K562 (cell line): ENCODE results near the gene IGF2BP3. TPM values are rescaled to one million over a fixed set of nuclear protein-coding genes. Genes with fewer than 3 reads are reported as not detected.

Experiments used
- CBFB ChIP-seq: sonication (generic); formaldehyde crosslinking; IDR thresholded peaks from 2 replicates; pipeline ENCODE4 v1.4.0; 2020; ENCODE audit warnings: mild to moderate bottlenecking, missing genetic modification reagents
- HDAC1 ChIP-seq, 2 experiments: fragments of 450-650 bp; IDR thresholded peaks; 2 replicates each; pipeline ENCODE4 v1.6.1; 2016 to 2017; ENCODE audit warnings: inconsistent platforms in 1 of 2, mild to moderate bottlenecking in 1 of 2, moderate library complexity in 1 of 2
- HDGF ChIP-seq: fragments of 450-650 bp; IDR thresholded peaks from 2 replicates; pipeline ENCODE4 v1.6.1; 2016
- HMGN3 ChIP-seq: IDR thresholded peaks from 2 replicates; pipeline ENCODE4 v1.6.1; 2011; ENCODE audit warnings: borderline replicate concordance, low read depth, mild to moderate bottlenecking, mixed read lengths, low read length; ENCODE audit not compliant: insufficient read length; ENCODE audit errors: extremely low read depth
- JUND ChIP-seq, 2 experiments: IDR thresholded peaks; 2 replicates in 1 of 2; 3 replicates in 1 of 2; pipeline ENCODE4 v1.6.1; 2011; ENCODE audit warnings: borderline replicate concordance in 2 of 2, low read depth in 2 of 2, low read length in 2 of 2, improper control_type of control experiment in 1 of 2, missing biosample characterization in 1 of 2, missing genetic modification characterization in 1 of 2, missing genetic modification reagents in 1 of 2
- KLF16 ChIP-seq: IDR thresholded peaks from 2 replicates; pipeline ENCODE4 v1.6.1; 2016; ENCODE audit warnings: antibody characterized with exemption
- MEF2A ChIP-seq: IDR thresholded peaks from 2 replicates; pipeline ENCODE4 v1.6.1; 2011; ENCODE audit warnings: low read depth, mild to moderate bottlenecking, low read length, moderate library complexity; ENCODE audit not compliant: control insufficient read depth
- MTA3 ChIP-seq: fragments of 450-650 bp; formaldehyde crosslinking; IDR thresholded peaks from 2 replicates; pipeline ENCODE4 v1.6.1; 2017; ENCODE audit warnings: mild to moderate bottlenecking, borderline replicate concordance
- NRF1 ChIP-seq, 2 experiments: fragments of 450-650 bp; IDR thresholded peaks in 1 of 2; conservative IDR thresholded peaks in 1 of 2; 2 replicates each; pipeline ENCODE4 v1.6.1; 2014; ENCODE audit warnings: mild to moderate bottlenecking in 2 of 2
- RAD51 ChIP-seq: fragments of 450-650 bp; IDR thresholded peaks from 2 replicates; pipeline ENCODE4 v1.7.1; 2016; ENCODE audit warnings: low read depth, mild to moderate bottlenecking, borderline replicate concordance
- RFX5 ChIP-seq: IDR thresholded peaks from 2 replicates; pipeline ENCODE4 v1.6.1; 2011; ENCODE audit warnings: low read depth, mild to moderate bottlenecking, improper control_type of control experiment, low read length
- SMARCA4 ChIP-seq: fragments of 450-650 bp; IDR thresholded peaks from 2 replicates; pipeline ENCODE4 v1.6.1; 2016
- SMARCA5 ChIP-seq: fragments of 450-650 bp; IDR thresholded peaks from 2 replicates; pipeline ENCODE4 v1.6.1; 2016
- SMC3 ChIP-seq: conservative IDR thresholded peaks from 2 replicates; pipeline ENCODE4 v1.6.1; 2011; ENCODE audit warnings: low read depth, low read length, improper control_type of control experiment; ENCODE audit not compliant: insufficient read depth
- SNIP1 ChIP-seq: fragments of 450-650 bp; IDR thresholded peaks from 2 replicates; pipeline ENCODE4 v1.7.1; 2017; ENCODE audit warnings: low read depth, mild to moderate bottlenecking
- TRIM24 ChIP-seq, 2 experiments: fragments of 450-650 bp; IDR thresholded peaks; 2 replicates each; pipeline ENCODE4 v1.6.1; 2016
- TRIM28 ChIP-seq: fragments of 450-650 bp; IDR thresholded peaks from 2 replicates; pipeline ENCODE4 v1.6.1; 2017
- ZBTB17 ChIP-seq: fragments of 450-650 bp; formaldehyde crosslinking; IDR thresholded peaks from 2 replicates; pipeline ENCODE4 v1.4.0; 2020; ENCODE audit warnings: mild to moderate bottlenecking
- ZKSCAN3 ChIP-seq: fragments of 250-450 bp; sonication (Bioruptor Pico); IDR thresholded peaks from 2 replicates; pipeline ENCODE4 v1.4.0; 2020
- ZNF197 ChIP-seq: fragments of 200-800 bp; sonication (Bioruptor generic); IDR thresholded peaks from 2 replicates; pipeline ENCODE4 v1.6.1; 2016; ENCODE audit warnings: low read depth, missing genetic modification characterization, missing compliant biosample characterization
- ZNF3 ChIP-seq: fragments of 250-450 bp; sonication (Bioruptor Pico); IDR thresholded peaks from 2 replicates; pipeline ENCODE4 v1.5.0; 2021; ENCODE audit warnings: mild to moderate bottlenecking, moderate library complexity
- ZNF696 ChIP-seq: fragments of 250-450 bp; sonication (Bioruptor Pico); conservative IDR thresholded peaks from 2 replicates; pipeline ENCODE4 v1.4.0; 2020; ENCODE audit warnings: mild to moderate bottlenecking, moderate library complexity
- polyA plus RNA-seq, 8 experiments: library from polyadenylated mRNA; depleted of rRNA in 4 of 8; stranded (reverse) in 5 of 8; unstranded in 3 of 8; fragments of >200 nt; fragmentation: Nextera tagmentation in 2 of 8; fragmentation: Illumina TruSeq in 1 of 8; extraction: Ambion mirVana in 2 of 8; extraction: Trizol in 1 of 8; gene quantifications; 2 replicates each; pipeline versions ENCODE4 v1.2.1 to v1.2.3, GENCODE V29; 2011 to 2014; ENCODE audit warnings: inconsistent platforms in 1 of 8, missing spikeins in 1 of 8
- total RNA-seq, 7 experiments: library from RNA; depleted of rRNA in 6 of 7; stranded (reverse); fragments of >200 nt in 6 of 7; fragmentation: Illumina TruSeq in 2 of 7; extraction: Trizol in 2 of 7; gene quantifications; 2 replicates each; pipeline versions ENCODE4 v1.2.1 to v1.2.3, GENCODE V29; 2011 to 2021; ENCODE audit warnings: low replicate concordance in 1 of 7
- TF ChIP-seq, protein P1 (sequence below): sonication (generic); formaldehyde crosslinking; IDR thresholded peaks from 2 replicates; pipeline ENCODE4 v1.8.1; 2023; ENCODE audit warnings: mild to moderate bottlenecking, missing genetic modification reagents, moderate library complexity
- TF ChIP-seq, protein P2 (sequence below): sonication (generic); formaldehyde crosslinking; IDR thresholded peaks from 2 replicates; pipeline ENCODE4 v1.8.0; 2022; ENCODE audit warnings: mild to moderate bottlenecking, missing genetic modification reagents

Gene IGF2BP3
- total and polyA plus RNA-seq, 9 of the 15 experiments (the other 6 are each of a cell fraction or from before 2014, with no cell fraction given), result 8.4 to 88.1 (median 61.2) TPM

- peak; percentile 13; the same call in 1 of the 2 replicates for TF ChIP-seq JUND (IDR thresholded peaks at IDR 0.05; ENCODE audit: borderline replicate concordance, low read depth, low read length)
- TF ChIP-seq JUND (tag; IDR thresholded peaks at IDR 0.05; ENCODE audit: borderline replicate concordance, low read depth, low read length), result no peak
- TF ChIP-seq ZNF197 (CRISPR knock-in tag), result 0 out of 2 replicates have a peak, but pooled peaks have one; percentile 14
- peak; percentile 36; the same call in 1 of the 2 replicates for TF ChIP-seq KLF16
- no peak for TF ChIP-seq RFX5
- peak; percentile 88; the same call in 1 of the 2 replicates for TF ChIP-seq MTA3
- TF ChIP-seq ZNF696, result no peak
- TF ChIP-seq SNIP1, result 0 out of 2 replicates have a peak, but pooled peaks have one; percentile 24
- peak; percentile 92 to 100 for TF ChIP-seq HDAC1 (IDR thresholded peaks at IDR 0.05)
- peak; percentile 68 to 75 for TF ChIP-seq NRF1 (conservative IDR thresholded peaks at IDR 0.05 in 1 of 2, IDR thresholded peaks at IDR 0.05 in 1 of 2)
- TF ChIP-seq TRIM24 (IDR thresholded peaks at IDR 0.05), result peak; percentile 70 to 75
- TF ChIP-seq SMARCA5, result no peak
- TF ChIP-seq, protein P1, sequence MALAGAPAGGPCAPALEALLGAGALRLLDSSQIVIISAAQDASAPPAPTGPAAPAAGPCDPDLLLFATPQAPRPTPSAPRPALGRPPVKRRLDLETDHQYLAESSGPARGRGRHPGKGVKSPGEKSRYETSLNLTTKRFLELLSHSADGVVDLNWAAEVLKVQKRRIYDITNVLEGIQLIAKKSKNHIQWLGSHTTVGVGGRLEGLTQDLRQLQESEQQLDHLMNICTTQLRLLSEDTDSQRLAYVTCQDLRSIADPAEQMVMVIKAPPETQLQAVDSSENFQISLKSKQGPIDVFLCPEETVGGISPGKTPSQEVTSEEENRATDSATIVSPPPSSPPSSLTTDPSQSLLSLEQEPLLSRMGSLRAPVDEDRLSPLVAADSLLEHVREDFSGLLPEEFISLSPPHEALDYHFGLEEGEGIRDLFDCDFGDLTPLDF (CRISPR knock-in tag), result no peak
- no peak for TF ChIP-seq ZNF3 (CRISPR knock-in tag)
- no peak for TF ChIP-seq SMC3
- peak; percentile 88 for TF ChIP-seq RAD51
- TF ChIP-seq ZBTB17, result 0 out of 2 replicates have a peak, but pooled peaks have one; percentile 50
- TF ChIP-seq HDGF, result no peak
- TF ChIP-seq TRIM28, result peak; percentile 71; the same call in 1 of the 2 replicates
- no peak for TF ChIP-seq HMGN3
- no peak for TF ChIP-seq ZKSCAN3 (CRISPR knock-in tag)
- TF ChIP-seq CBFB (CRISPR knock-in tag), result no peak
- peak; percentile 87 for TF ChIP-seq SMARCA4
- TF ChIP-seq, protein P2, sequence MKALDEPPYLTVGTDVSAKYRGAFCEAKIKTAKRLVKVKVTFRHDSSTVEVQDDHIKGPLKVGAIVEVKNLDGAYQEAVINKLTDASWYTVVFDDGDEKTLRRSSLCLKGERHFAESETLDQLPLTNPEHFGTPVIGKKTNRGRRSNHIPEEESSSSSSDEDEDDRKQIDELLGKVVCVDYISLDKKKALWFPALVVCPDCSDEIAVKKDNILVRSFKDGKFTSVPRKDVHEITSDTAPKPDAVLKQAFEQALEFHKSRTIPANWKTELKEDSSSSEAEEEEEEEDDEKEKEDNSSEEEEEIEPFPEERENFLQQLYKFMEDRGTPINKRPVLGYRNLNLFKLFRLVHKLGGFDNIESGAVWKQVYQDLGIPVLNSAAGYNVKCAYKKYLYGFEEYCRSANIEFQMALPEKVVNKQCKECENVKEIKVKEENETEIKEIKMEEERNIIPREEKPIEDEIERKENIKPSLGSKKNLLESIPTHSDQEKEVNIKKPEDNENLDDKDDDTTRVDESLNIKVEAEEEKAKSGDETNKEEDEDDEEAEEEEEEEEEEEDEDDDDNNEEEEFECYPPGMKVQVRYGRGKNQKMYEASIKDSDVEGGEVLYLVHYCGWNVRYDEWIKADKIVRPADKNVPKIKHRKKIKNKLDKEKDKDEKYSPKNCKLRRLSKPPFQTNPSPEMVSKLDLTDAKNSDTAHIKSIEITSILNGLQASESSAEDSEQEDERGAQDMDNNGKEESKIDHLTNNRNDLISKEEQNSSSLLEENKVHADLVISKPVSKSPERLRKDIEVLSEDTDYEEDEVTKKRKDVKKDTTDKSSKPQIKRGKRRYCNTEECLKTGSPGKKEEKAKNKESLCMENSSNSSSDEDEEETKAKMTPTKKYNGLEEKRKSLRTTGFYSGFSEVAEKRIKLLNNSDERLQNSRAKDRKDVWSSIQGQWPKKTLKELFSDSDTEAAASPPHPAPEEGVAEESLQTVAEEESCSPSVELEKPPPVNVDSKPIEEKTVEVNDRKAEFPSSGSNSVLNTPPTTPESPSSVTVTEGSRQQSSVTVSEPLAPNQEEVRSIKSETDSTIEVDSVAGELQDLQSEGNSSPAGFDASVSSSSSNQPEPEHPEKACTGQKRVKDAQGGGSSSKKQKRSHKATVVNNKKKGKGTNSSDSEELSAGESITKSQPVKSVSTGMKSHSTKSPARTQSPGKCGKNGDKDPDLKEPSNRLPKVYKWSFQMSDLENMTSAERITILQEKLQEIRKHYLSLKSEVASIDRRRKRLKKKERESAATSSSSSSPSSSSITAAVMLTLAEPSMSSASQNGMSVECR (CRISPR knock-in tag), result peak; percentile 66
- no peak for TF ChIP-seq MEF2A
These were observed at the start of gene IGF2BP3 (continued) for GRCh38 chr7:23470330-23471105.
